Common myeloid progenitor, CD34-positive (primary cell): ENCODE results near the gene PTH1R.

Source experiments
- CTCF ChIA-PET: fragments of 350-600 bp; sonication (Branson Sonifier 250); formaldehyde crosslinking; loops from one replicate; lab custom pipeline; 2021; ENCODE audit warnings: antibody characterized with exemption; lab: Charles Lee
- POLR2A ChIA-PET: fragments of 350-600 bp; sonication (Branson Sonifier 250); formaldehyde crosslinking; loops from one replicate; lab custom pipeline; 2021; ENCODE audit warnings: antibody characterized with exemption; lab: Charles Lee
- DNase-seq, 3 donors: peaks; one replicate each; pipeline versions ENCODE4 v3.0.0 to v3.0.0-alpha.2; 2013
- H3K27ac ChIP-seq, 2 experiments: 1 replicate in 1 of 2; 2 replicates in 1 of 2; pipeline ENCODE4 v1.7.0; 2013; ENCODE audit warnings: inconsistent platforms in 2 of 2, low read length in 2 of 2, mild to moderate bottlenecking in 2 of 2, low read depth in 1 of 2, moderate library complexity in 1 of 2; ENCODE audit not compliant: severe bottlenecking in 2 of 2, insufficient read depth in 1 of 2, poor library complexity in 1 of 2
- H3K27me3 ChIP-seq, 5 experiments: replicated peaks in 2 of 5; 1 replicate in 3 of 5; 2 replicates in 2 of 5; pipeline versions ENCODE4 v1.6.1 to v1.7.0; 2013; ENCODE audit warnings: low read length in 4 of 5, mild to moderate bottlenecking in 2 of 5, moderate library complexity in 2 of 5, inconsistent platforms in 1 of 5; ENCODE audit not compliant: insufficient read depth in 5 of 5, control insufficient read depth in 4 of 5
- H3K36me3 ChIP-seq, 4 experiments: 1 replicate in 2 of 4; 2 replicates in 2 of 4; pipeline versions ENCODE4 v1.6.1 to v1.7.0; 2013; ENCODE audit warnings: low read length in 3 of 4, control low read depth in 1 of 4, mild to moderate bottlenecking in 1 of 4; ENCODE audit not compliant: control insufficient read depth in 4 of 4, insufficient read depth in 4 of 4
- H3K4me1 ChIP-seq, 4 experiments: 1 replicate in 3 of 4; 2 replicates in 1 of 4; pipeline versions ENCODE4 v1.6.1 to v1.7.1; 2013; ENCODE audit warnings: low read length in 3 of 4, mild to moderate bottlenecking in 3 of 4, control low read depth in 1 of 4, inconsistent platforms in 1 of 4, moderate library complexity in 1 of 4; ENCODE audit not compliant: control insufficient read depth in 4 of 4, insufficient read depth in 4 of 4; ENCODE audit errors: control extremely low read depth in 1 of 4
- H3K4me3 ChIP-seq, 7 experiments: 1 replicate in 4 of 7; 2 replicates in 3 of 7; pipeline versions ENCODE4 v1.5.1 to v1.7.0; 2013; ENCODE audit warnings: mild to moderate bottlenecking in 7 of 7, low read length in 6 of 7, moderate library complexity in 6 of 7, inconsistent platforms in 2 of 7, low read depth in 2 of 7, control low read depth in 1 of 7; ENCODE audit not compliant: insufficient read depth in 4 of 7, control insufficient read depth in 1 of 7; ENCODE audit errors: extremely low read depth in 1 of 7
- H3K9me3 ChIP-seq, 5 experiments: 1 replicate in 4 of 5; 2 replicates in 1 of 5; pipeline versions ENCODE4 v1.6.1 to v1.7.1; 2013; ENCODE audit warnings: low read length in 4 of 5, mild to moderate bottlenecking in 2 of 5, inconsistent platforms in 1 of 5, low read depth in 1 of 5, moderate library complexity in 1 of 5; ENCODE audit not compliant: control insufficient read depth in 4 of 5, insufficient read depth in 2 of 5; ENCODE audit errors: control extremely low read depth in 1 of 5
- WGBS: methylation state at CpG from one replicate; pipeline ENCODE4 v1.1.5; 2013; ENCODE audit not compliant: insufficient coverage; 5-methylcytosine and 5-hydroxymethylcytosine counted together

Gene PTH1R

DNA sequence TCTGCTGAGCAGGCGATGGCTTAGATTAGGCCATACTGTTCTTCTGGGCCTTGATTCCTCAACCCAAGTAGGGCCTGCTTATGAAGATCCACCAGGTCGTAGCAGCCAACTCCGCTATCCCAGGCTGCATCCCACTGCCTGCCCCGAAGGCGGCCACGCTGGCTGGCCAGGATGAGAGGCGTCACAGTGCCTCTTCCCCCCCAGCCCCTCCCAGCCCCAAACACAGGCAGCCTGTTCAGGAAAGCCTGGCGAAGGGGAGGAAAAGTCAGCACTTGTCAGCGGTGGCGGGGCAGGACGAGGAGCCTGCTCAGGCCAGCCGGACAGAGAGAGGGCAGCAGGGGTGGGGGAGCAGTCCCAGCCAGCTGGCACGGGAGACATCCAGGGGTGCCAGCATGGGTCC is 11.2 kb downstream of the PTH1R start:
- POLR2A ChIA-PET: no interaction called here
- DNase-seq: no peak
- 88% methylated on average over 9 of the region's 13 CpGs for WGBS
- Histone ChIP-seq H3K27me3 (peaks cover 0 to 15% (median 12%) of the 10 kb centered on the region in 5 experiments), H3K4me3 (no peak overlapping the region), H3K27ac (no peak overlapping the region), H3K4me1 (peaks cover 0 to 27% (median 21%) of the 10 kb centered on the region in 4 experiments), H3K36me3 (no peaks in the 10 kb centered on the region), H3K9me3 (no peaks in the 10 kb centered on the region)
- CTCF ChIA-PET: interaction anchor here (1.2 to 8.3 kb wide), 8 partner anchors 10 to 42 kb away, joined by 3 to 68 read pairs (median 7); no protein-coding TSS in a partner anchor

DNA sequence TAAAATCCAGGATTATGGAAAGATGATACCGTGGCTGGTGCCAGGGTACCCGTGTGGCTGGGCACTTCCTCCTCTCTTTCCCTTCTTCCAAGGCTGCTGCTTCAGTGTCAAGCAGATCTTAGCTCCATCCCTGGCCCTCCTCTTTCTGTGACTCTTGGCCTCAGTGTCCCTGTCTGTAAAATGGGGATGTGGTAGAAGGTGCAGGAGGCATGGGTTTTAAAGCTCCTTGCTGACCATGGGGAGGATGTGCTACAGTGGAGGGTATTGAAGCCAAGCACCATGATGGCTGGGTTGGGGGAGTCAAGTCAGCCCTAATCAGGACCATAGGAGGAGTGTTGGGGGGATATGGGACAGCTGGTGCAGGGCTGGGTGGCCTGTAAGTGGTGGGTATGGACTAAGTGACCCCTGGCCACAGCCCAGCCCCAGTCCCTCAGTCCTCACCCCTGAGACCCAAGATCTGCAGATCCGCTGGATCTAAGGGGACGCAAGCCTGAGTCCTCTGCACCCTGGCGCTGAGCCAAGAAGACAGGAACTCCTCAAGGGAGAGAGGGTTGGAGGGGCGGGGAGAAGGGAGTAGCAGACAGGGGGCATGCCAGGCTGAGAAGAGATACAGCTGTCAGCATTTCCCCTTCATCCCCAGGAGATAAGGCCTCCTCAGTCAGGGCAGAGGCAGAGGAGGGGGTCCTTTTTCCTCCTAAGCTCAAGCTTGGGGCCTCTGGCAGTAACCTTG is 12.0 kb downstream of the PTH1R start:
- no peak overlapping the region for H3K27ac ChIP-seq
- peaks cover 0 to 27% (median 21%) of the 10 kb centered on the region in 4 experiments for H3K4me1 ChIP-seq
- no peaks in the 10 kb centered on the region for H3K9me3 ChIP-seq
- ChIA-PET POLR2A (no interaction called here), CTCF (interaction anchor here (0.7 to 8.3 kb wide), 11 partner anchors 11 to 323 kb away, joined by 3 to 68 read pairs (median 4); partner anchors contain the start of gene MYL3)
- no peak overlapping the region for H3K4me3 ChIP-seq
- H3K36me3 ChIP-seq: no peaks in the 10 kb centered on the region
- peaks cover 0 to 7% (median 4%) of the 10 kb centered on the region in 5 experiments for H3K27me3 ChIP-seq
- peak; percentile 59 to 79 (median 75) for DNase-seq
- WGBS: 42% methylated on average over 4 of the region's 6 CpGs

DNA sequence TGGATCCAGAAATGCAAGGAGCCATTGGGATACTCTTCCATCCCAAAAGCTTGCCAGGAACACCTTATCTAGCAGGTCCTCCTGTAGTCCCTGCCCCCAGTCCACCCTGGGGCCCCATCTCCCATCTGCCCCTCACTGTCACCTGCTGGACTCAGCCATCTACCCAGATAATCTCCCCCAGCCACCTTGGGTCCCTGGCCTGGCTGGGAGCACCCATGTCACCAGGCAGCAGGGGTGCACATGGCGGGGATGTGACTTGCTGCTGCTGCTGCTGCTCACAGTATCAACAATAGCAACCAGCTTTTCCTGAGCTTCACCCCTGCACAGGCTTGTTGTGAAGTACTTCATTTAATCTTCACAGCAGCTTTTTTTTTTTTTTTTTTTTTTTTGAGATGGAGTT is 12.6 kb downstream of the PTH1R start:
- ChIA-PET CTCF (interaction anchor here (0.9 to 8.3 kb wide), 10 partner anchors 11 to 187 kb away, joined by 3 to 68 read pairs (median 4); partner anchors contain the start of gene MYL3), POLR2A (interaction anchor here (1.1 kb wide), 1 partner anchor 17 kb away, joined by 3 read pairs; no protein-coding TSS in a partner anchor)
- no peaks in the 10 kb centered on the region for H3K9me3 ChIP-seq
- peak in 2 of 3 donors; percentile 31 to 55 for DNase-seq
- H3K4me1 ChIP-seq: peaks cover 0 to 27% (median 21%) of the 10 kb centered on the region in 4 experiments
- H3K36me3 ChIP-seq: no peaks in the 10 kb centered on the region
- no peak overlapping the region for H3K27ac ChIP-seq
- H3K27me3 ChIP-seq: peaks cover 0 to 3% (median 0%) of the 10 kb centered on the region in 5 experiments
- 100% methylated on average over 1 of the region's 1 CpG for WGBS
- H3K4me3 ChIP-seq: no peak overlapping the region

DNA sequence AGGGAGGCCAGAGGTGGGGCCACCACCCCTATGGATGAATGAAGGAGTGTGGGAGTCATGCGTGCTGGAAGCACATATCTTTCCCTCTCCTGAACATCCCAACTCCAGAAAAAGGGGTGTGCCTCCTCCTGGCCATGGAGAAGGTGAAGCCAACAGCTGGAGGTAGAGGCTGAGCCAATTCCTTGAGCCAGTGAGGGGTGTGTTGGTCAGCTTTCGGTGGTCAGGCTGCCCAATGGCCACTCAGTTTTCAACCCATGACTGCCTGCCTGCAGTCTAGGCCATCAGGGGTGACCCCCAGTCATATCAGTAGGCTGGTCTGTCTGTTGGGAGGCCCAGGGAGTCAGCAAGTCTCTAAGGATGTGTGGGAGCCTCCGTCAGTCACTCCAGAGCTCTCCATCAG is 13.6 kb downstream of the PTH1R start:
- CTCF ChIA-PET: interaction anchor here (0.9 to 8.3 kb wide), 11 partner anchors 10 to 227 kb away, joined by 3 to 68 read pairs (median 5); no protein-coding TSS in a partner anchor

DNA sequence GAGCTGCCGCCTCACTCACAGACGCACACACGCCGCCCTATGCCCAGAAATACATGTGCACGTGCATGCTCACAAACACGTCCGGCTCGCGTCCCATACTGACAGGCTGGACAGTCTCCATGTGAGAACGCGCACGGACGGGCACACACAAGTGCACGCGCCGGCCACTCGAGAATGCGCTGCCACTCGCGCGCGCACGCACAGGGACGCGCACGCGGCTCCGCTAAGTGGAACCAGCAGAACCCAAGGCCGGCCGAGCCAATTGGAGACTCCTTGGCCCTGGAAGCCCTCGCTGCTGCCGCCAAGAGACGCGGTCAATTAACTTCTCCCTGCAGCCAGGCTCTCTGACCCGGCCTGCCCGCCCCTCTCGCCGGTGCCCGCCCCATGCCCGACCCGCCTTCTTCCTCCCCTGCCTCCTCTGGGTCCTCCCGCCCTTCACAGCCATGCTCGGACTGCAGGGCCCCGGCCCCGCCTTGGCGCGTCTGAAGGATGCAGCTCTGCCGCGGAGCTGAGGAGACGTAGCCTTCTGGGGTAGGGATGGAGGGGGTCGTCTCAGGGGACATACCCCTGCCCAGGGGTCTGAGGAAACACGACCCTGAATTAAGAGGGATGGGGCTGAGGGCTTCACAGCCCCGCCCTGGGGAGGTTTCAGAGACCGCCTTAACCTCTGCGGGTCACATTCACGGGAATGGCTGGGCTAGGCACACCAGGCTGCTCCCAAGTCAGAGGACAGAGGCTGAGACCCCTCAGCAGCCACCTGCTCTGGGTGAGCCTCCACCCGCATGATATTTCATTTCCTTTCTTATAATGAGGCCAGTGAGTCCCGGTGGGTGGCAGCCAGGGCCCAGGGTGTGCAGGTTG is 15.0 kb downstream of the PTH1R start:
- POLR2A ChIA-PET: no interaction called here
- 5% methylated on average over 50 of the region's 58 CpGs for WGBS
- H3K27ac ChIP-seq: no peak overlapping the region

More for the DNA sequence above, 13.6 kb downstream of the PTH1R start:
- DNase-seq: no peak
- Histone ChIP-seq H3K27ac (no peak overlapping the region), H3K4me3 (no peak overlapping the region), H3K9me3 (no peaks in the 10 kb centered on the region), H3K27me3 (peaks cover 0 to 2% (median 0%) of the 10 kb centered on the region in 5 experiments), H3K4me1 (peaks cover 0 to 27% (median 21%) of the 10 kb centered on the region in 4 experiments), H3K36me3 (no peaks in the 10 kb centered on the region)
- WGBS: 92% methylated on average over 3 of the region's 3 CpGs
- POLR2A ChIA-PET: interaction anchor here (1.1 kb wide), 1 partner anchor 18 kb away, joined by 3 read pairs; no protein-coding TSS in a partner anchor

DNA sequence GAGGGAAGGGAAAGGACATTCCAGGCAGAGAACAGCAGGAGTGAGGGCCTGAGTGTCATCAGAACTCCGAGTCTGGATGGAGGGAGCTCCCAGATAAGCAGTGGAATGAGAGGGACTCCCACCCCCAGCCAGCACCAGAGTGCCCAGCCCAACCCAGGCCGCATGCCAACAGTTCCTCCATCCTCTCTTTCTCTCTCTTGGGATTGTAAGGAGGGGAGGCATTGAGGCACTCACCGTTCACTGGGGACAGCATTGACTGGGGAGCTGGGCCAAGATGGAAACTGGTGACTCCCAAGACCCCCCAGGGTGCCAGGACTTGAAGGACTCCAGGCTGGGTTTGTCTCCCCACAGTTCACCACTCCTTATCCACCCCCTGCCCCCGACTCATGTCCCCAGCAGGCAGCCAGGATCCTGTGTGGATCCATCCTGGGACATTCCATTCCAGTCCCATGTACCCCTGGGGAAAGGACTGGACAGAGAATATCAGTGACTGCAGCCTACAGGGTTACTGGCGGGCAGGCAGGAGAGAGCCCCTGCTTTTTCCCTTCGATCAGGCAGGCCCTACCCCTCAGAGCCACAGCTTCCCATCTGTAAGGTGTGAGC is 15.7 kb downstream of the PTH1R start:
- ChIA-PET CTCF (interaction anchor here (1.3 to 9.0 kb wide), 9 partner anchors 9 to 185 kb away, joined by 4 to 68 read pairs (median 15); no protein-coding TSS in a partner anchor), POLR2A (no interaction called here)
- no peak overlapping the region for H3K4me3 ChIP-seq
- no peaks in the 10 kb centered on the region for H3K36me3 ChIP-seq
- 100% methylated on average over 3 of the region's 6 CpGs for WGBS
- no peaks in the 10 kb centered on the region for H3K9me3 ChIP-seq
- peaks cover 0 to 9% (median 6%) of the 10 kb centered on the region in 5 experiments for H3K27me3 ChIP-seq
- H3K4me1 ChIP-seq: peaks cover 0 to 28% (median 22%) of the 10 kb centered on the region in 4 experiments
- H3K27ac ChIP-seq: no peak overlapping the region
- no peak for DNase-seq

More for the DNA sequence above, 15.0 kb downstream of the PTH1R start:
- CTCF ChIA-PET: interaction anchor here (1.1 to 9.0 kb wide), 9 partner anchors 8 to 184 kb away, joined by 4 to 68 read pairs (median 17); no protein-coding TSS in a partner anchor
- Histone ChIP-seq H3K36me3 (no peaks in the 10 kb centered on the region), H3K9me3 (no peaks in the 10 kb centered on the region), H3K27me3 (peaks cover 0 to 2% (median 0%) of the 10 kb centered on the region in 5 experiments), H3K4me1 (peaks cover 0 to 27% (median 21%) of the 10 kb centered on the region in 4 experiments), H3K4me3 (peak overlapping the region in 5 of 7 experiments; percentile 39 to 72 (median 57))
- DNase-seq: peak; percentile 34 to 54 (median 40)
